Endothelial cell (in vitro differentiated cells): Measurements from ENCODE around the gene SPACA6. TPM values are rescaled to one million over a fixed set of nuclear protein-coding genes. Genes with fewer than 3 reads are reported as not detected.

Experiments
- DNase-seq: peaks from one replicate; pipeline ENCODE4 v3.0.0; 2021; ENCODE audit warnings: low spot score
- H3K27ac Mint-ChIP-seq: one replicate; pipeline ENCODE4 v1.8.0; 2021; ENCODE audit warnings: mixed read lengths, inconsistent platforms; ENCODE audit not compliant: unreplicated experiment
- H3K27me3 Mint-ChIP-seq: one replicate; pipeline ENCODE4 v1.8.0; 2021; ENCODE audit warnings: mild to moderate bottlenecking, moderate library complexity, mixed read lengths, inconsistent platforms; ENCODE audit not compliant: unreplicated experiment
- H3K36me3 Mint-ChIP-seq: one replicate; pipeline ENCODE4 v1.8.0; 2021; ENCODE audit warnings: mild to moderate bottlenecking, low read depth, mixed read lengths, inconsistent platforms; ENCODE audit not compliant: unreplicated experiment
- H3K4me1 Mint-ChIP-seq: one replicate; pipeline ENCODE4 v1.8.0; 2021; ENCODE audit warnings: mild to moderate bottlenecking, mixed read lengths, inconsistent platforms; ENCODE audit not compliant: unreplicated experiment
- H3K4me3 Mint-ChIP-seq: one replicate; pipeline ENCODE4 v1.8.0; 2021; ENCODE audit warnings: mild to moderate bottlenecking, mixed read lengths, inconsistent platforms; ENCODE audit not compliant: unreplicated experiment
- H3K9me3 Mint-ChIP-seq: one replicate; pipeline ENCODE4 v1.8.0; 2021; ENCODE audit warnings: mixed read lengths, inconsistent platforms; ENCODE audit not compliant: unreplicated experiment
- total RNA-seq: library from RNA; stranded (reverse); fragmentation: NEBNext Ultra II Directional; extraction: Animal tissue kit (Norgen Biotek cat#: 25700); gene quantifications from one replicate; pipeline ENCODE4 v1.2.1, GENCODE V29; 2021; ENCODE audit not compliant: unreplicated experiment
- TF ChIP-seq, protein P1 (sequence below): fragments of 200-600 bp; sonication (generic); IDR thresholded peaks from one replicate; pipeline ENCODE4 v1.5.0; 2021; ENCODE audit warnings: antibody characterized with exemption; ENCODE audit not compliant: unreplicated experiment

Gene SPACA6
- total RNA-seq, 1 donor from 2014 or later: 12.9 TPM

DNA sequence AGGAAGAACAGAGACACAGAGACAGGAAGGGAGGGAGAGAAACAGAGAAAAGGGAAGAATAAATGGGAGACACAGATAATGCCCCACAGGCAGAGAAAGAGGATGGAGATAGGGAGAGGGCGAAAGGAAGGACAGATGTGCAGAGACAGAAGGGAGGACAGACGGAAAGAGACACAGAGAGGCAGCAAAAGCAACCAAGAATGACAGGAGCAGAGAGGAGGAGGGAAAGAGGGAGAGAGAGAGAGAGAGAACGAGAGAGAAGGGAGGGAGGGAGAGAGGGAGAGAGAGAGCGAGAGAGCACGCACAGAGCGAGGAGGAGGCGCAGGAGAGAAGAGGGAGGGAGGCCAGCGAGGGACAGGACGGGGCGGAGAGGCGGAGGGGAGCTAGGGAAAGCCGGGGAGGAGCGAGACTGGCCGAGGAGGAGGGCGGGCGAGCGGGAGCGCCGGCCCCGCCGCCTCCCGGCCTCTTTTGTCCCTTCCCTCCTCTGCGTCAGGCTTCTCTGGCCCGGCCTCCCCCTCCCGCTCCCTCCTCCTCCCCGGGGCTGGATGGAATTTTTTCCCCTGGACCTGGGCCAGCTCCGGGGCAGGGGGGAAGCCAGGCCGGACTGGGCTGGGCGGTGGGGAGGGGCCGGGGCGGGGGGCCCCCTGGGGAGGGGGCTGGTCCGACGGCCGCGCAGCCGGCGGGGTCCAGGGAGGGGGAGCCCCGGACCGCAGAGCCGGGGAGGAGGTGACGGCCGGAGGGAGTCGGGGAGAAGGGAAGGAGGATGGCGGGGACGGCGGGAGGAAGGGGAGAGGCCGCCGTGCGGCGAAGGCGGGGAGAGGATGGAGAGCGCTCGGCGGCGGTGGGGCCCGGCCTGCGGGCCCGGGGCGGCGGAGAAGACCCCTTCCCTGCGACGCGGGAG is 4.2 kb upstream of the SPACA6 start:
- TF ChIP-seq, protein P1, sequence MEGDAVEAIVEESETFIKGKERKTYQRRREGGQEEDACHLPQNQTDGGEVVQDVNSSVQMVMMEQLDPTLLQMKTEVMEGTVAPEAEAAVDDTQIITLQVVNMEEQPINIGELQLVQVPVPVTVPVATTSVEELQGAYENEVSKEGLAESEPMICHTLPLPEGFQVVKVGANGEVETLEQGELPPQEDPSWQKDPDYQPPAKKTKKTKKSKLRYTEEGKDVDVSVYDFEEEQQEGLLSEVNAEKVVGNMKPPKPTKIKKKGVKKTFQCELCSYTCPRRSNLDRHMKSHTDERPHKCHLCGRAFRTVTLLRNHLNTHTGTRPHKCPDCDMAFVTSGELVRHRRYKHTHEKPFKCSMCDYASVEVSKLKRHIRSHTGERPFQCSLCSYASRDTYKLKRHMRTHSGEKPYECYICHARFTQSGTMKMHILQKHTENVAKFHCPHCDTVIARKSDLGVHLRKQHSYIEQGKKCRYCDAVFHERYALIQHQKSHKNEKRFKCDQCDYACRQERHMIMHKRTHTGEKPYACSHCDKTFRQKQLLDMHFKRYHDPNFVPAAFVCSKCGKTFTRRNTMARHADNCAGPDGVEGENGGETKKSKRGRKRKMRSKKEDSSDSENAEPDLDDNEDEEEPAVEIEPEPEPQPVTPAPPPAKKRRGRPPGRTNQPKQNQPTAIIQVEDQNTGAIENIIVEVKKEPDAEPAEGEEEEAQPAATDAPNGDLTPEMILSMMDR: no peak
- Mint-ChIP-seq H3K36me3 (peaks cover 16% of the 10 kb centered on the region), H3K27me3 (peaks cover 14% of the 10 kb centered on the region), H3K4me3 (peak overlapping the region; percentile 96), H3K9me3 (no peaks in the 10 kb centered on the region), H3K4me1 (peaks cover 31% of the 10 kb centered on the region), H3K27ac (peak overlapping the region; percentile 79)
- DNase-seq: peak; percentile 79

GRCh38 chr19:51689751-51690453 is 3.2 kb upstream of the SPACA6 start:
- TF ChIP-seq, protein P1: no peak
- Mint-ChIP-seq H3K27ac (peak overlapping the region; percentile 86), H3K27me3 (peaks cover 18% of the 10 kb centered on the region), H3K9me3 (no peaks in the 10 kb centered on the region), H3K36me3 (peaks cover 22% of the 10 kb centered on the region), H3K4me3 (peak overlapping the region; percentile 96), H3K4me1 (peaks cover 41% of the 10 kb centered on the region)
- DNase-seq: peak; percentile 68

DNA sequence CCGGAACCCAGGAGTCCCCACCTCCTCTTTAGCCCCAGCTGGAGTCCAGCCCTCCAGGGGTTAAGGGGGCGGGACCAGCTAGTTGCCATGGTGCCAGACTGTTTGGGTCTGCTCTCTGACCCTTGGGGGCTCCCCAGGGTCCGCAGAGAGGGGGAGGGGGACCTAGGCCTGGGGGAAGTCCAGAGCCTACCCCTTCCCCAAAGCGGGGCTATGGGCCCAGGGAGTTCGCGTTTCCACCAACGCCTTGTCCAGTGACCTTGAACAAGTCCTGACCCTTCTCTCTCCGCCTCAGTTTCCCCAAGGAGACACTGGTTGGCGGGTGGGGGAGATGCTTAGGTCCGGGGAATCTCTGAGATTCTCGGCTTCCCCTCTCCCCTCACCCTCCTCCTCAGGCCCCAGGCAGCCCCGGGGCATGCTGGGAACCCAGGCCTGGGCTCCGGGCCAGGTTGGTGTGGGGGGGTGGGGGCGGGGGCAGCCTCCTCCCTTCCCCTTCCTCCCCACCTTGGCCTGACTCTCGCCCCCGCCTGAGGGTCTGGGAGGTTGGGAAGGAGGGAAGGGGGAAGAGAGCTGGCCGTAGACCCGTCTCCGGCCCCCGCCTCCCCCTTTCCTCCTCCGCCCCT is 2.6 kb upstream of the SPACA6 start:
- H3K9me3 Mint-ChIP-seq: no peaks in the 10 kb centered on the region
- H3K36me3 Mint-ChIP-seq: peaks cover 27% of the 10 kb centered on the region
- peaks cover 18% of the 10 kb centered on the region for H3K27me3 Mint-ChIP-seq
- H3K4me3 Mint-ChIP-seq: peak overlapping the region; percentile 96
- DNase-seq: peak; percentile 61
- peaks cover 46% of the 10 kb centered on the region for H3K4me1 Mint-ChIP-seq
- H3K27ac Mint-ChIP-seq: peak overlapping the region; percentile 86
- TF ChIP-seq, protein P1: no peak

GRCh38 chr19:51691074-51691583 is 2.0 kb upstream of the SPACA6 start:
- no peak for DNase-seq
- TF ChIP-seq, protein P1: no peak
- Mint-ChIP-seq H3K27me3 (peaks cover 20% of the 10 kb centered on the region), H3K4me3 (peak overlapping the region; percentile 86), H3K4me1 (peaks cover 50% of the 10 kb centered on the region), H3K27ac (peak overlapping the region; percentile 77), H3K36me3 (peaks cover 32% of the 10 kb centered on the region), H3K9me3 (no peaks in the 10 kb centered on the region)
